ENCODE data around the gene KTN1.

Gene KTN1

GRCh38 chr14:55684956-55685584, 105.1 kb downstream of the KTN1 start:
- DNase-seq: no peak

- DNase-seq: no peak
These were observed 106.7 kb downstream of the KTN1 start for GRCh38 chr14:55686713-55687112.

GRCh38 chr14:55688566-55688965, 108.6 kb downstream of the KTN1 start:
- no peak for DNase-seq

- DNase-seq: no peak
These were observed 110.2 kb downstream of the KTN1 start for GRCh38 chr14:55689981-55690871.

- no peak for DNase-seq
These were observed 111.7 kb downstream of the KTN1 start for GRCh38 chr14:55691659-55692058.

GRCh38 chr14:55693904-55694303, 113.9 kb downstream of the KTN1 start:
- DNase-seq: no peak

- no peak for DNase-seq
These were observed 117.4 kb downstream of the KTN1 start for GRCh38 chr14:55697414-55697861.

- DNase-seq: no peak
These were observed 118.0 kb downstream of the KTN1 start for GRCh38 chr14:55698051-55698450.

GRCh38 chr14:55699131-55700057, 119.4 kb downstream of the KTN1 start:
- DNase-seq: no peak

GRCh38 chr14:55701638-55702037, 121.6 kb downstream of the KTN1 start:
- DNase-seq: no peak

GRCh38 chr14:55702511-55702910, 122.5 kb downstream of the KTN1 start:
- DNase-seq: no peak

- no peak for DNase-seq
These were observed 124.6 kb downstream of the KTN1 start for GRCh38 chr14:55704654-55705053.

- DNase-seq: peak; percentile 98
These were observed 125.8 kb downstream of the KTN1 start for GRCh38 chr14:55705651-55706364.

GRCh38 chr14:55706365-55706684, 126.3 kb downstream of the KTN1 start:
- DNase-seq: no peak

- DNase-seq: no peak
These were observed 126.9 kb downstream of the KTN1 start for GRCh38 chr14:55706893-55707292.

- peak; percentile 74 for DNase-seq
These were observed 127.4 kb downstream of the KTN1 start for GRCh38 chr14:55707365-55707804.

- DNase-seq: no peak
These were observed 130.6 kb downstream of the KTN1 start for GRCh38 chr14:55710506-55711041.

- no peak for DNase-seq
These were observed 131.3 kb downstream of the KTN1 start for GRCh38 chr14:55711175-55711811.

GRCh38 chr14:55712491-55712890, 132.5 kb downstream of the KTN1 start:
- no peak for DNase-seq

GRCh38 chr14:55713486-55713885, 133.5 kb downstream of the KTN1 start:
- DNase-seq: no peak

- DNase-seq: no peak
These were observed 135.9 kb downstream of the KTN1 start for GRCh38 chr14:55715889-55716288.

- DNase-seq: no peak
These were observed 137.6 kb downstream of the KTN1 start for GRCh38 chr14:55717621-55718020.

All from NCI-H510A treated with DMSO at 0.1 percent for 48 hours (cell line).